ENCODE results near the gene C1QTNF6.
A peak's percentile ranks its signal among the peaks of the same experiment; 100 is the strongest.
"Not testable (repeated sequence)": the region's sequence is repeated elsewhere in the genome, so short reads cannot be mapped to it uniquely, and the experiment has no call there.

Gene C1QTNF6

GRCh38 chr22:37179622-37180420 lies 8.2 kb downstream of the C1QTNF6 start:
- DNase-seq (ENCODE audit: insufficient read length, low spot score): no peak
- FAIRE-seq: no peak

- no peak for FAIRE-seq
- DNase-seq (ENCODE audit: insufficient read length, low spot score): no peak
These were observed 8.9 kb downstream of the C1QTNF6 start for GRCh38 chr22:37179126-37179470.

- no peak for DNase-seq (ENCODE audit: insufficient read length, low spot score)
- FAIRE-seq: no peak
These were observed 9.5 kb downstream of the C1QTNF6 start for GRCh38 chr22:37178350-37179125.

GRCh38 chr22:37177755-37178154 lies 10.3 kb downstream of the C1QTNF6 start:
- FAIRE-seq (no peak), DNase-seq (ENCODE audit: insufficient read length, low spot score) (no peak)

GRCh38 chr22:37177221-37177620 lies 10.8 kb downstream of the C1QTNF6 start:
- FAIRE-seq (no peak), DNase-seq (ENCODE audit: insufficient read length, low spot score) (no peak)

GRCh38 chr22:37176464-37177061 lies 11.5 kb downstream of the C1QTNF6 start:
- FAIRE-seq: peak; percentile 76
- peak; percentile 46 for DNase-seq (ENCODE audit: insufficient read length, low spot score)

GRCh38 chr22:37175414-37176281 lies 12.4 kb downstream of the C1QTNF6 start:
- FAIRE-seq: no peak
- no peak for DNase-seq (ENCODE audit: insufficient read length, low spot score)

- FAIRE-seq: no peak
- DNase-seq (ENCODE audit: insufficient read length, low spot score): no peak
These were observed 13.1 kb downstream of the C1QTNF6 start for GRCh38 chr22:37174964-37175363.

GRCh38 chr22:37173709-37174108 lies 14.3 kb downstream of the C1QTNF6 start:
- DNase-seq (ENCODE audit: insufficient read length, low spot score) (no peak), FAIRE-seq (no peak)

GRCh38 chr22:37172266-37173245 lies 15.5 kb downstream of the C1QTNF6 start:
- FAIRE-seq: no peak
- no peak for DNase-seq (ENCODE audit: insufficient read length, low spot score)

GRCh38 chr22:37171662-37172061 lies 16.4 kb downstream of the C1QTNF6 start:
- DNase-seq (ENCODE audit: insufficient read length, low spot score) (no peak), FAIRE-seq (no peak)

- not testable (repeated sequence) for DNase-seq (ENCODE audit: insufficient read length, low spot score); FAIRE-seq
These were observed 17.2 kb downstream of the C1QTNF6 start for GRCh38 chr22:37170689-37171405.

- DNase-seq (ENCODE audit: insufficient read length, low spot score) (no peak), FAIRE-seq (no peak)
These were observed 17.9 kb downstream of the C1QTNF6 start for GRCh38 chr22:37169947-37170688.

- DNase-seq (ENCODE audit: insufficient read length, low spot score) (no peak), FAIRE-seq (no peak)
These were observed 18.6 kb downstream of the C1QTNF6 start for GRCh38 chr22:37169406-37169805.

- FAIRE-seq (peak; percentile 78), DNase-seq (ENCODE audit: insufficient read length, low spot score) (no peak)
These were observed 19.9 kb downstream of the C1QTNF6 start for GRCh38 chr22:37167981-37168647.

- no peak for FAIRE-seq
These were observed 20.7 kb downstream of the C1QTNF6 start for GRCh38 chr22:37167176-37167980.

GRCh38 chr22:37166675-37167066 lies 21.4 kb downstream of the C1QTNF6 start:
- FAIRE-seq (peak; percentile 95), DNase-seq (ENCODE audit: insufficient read length, low spot score) (peak; percentile 66)

More at GRCh38 chr22:37167176-37167980, 20.7 kb downstream of the C1QTNF6 start:
- no peak for DNase-seq (ENCODE audit: insufficient read length, low spot score)

Data from GM19239 (cell line).